Measurements from ENCODE around the gene TTLL8. TPM values are rescaled to one million over a fixed set of nuclear protein-coding genes. Genes with fewer than 3 reads are reported as not detected.
A peak's percentile ranks its signal among the peaks of the same experiment; 100 is the strongest.

TTLL8 gene
- total RNA-seq, 3 donors from 2014 or later (not counting 1 experiment from before 2014, with no cell fraction given) = not detected

GRCh38 chr22:49999946-50000586 lies 58.0 kb downstream of the TTLL8 start:
- 42% methylated on average over 41 of the region's 41 CpGs for WGBS (ENCODE audit: insufficient coverage)
- H3K4me1 Mint-ChIP-seq = peaks cover 0 to 5% of the 10 kb centered on the region in 2 donors

GRCh38 chr22:49999063-49999945 lies 58.8 kb downstream of the TTLL8 start:
- Mint-ChIP-seq H3K4me1 (peaks cover 0 to 5% of the 10 kb centered on the region in 2 donors), H3K36me3 (no peaks in the 10 kb centered on the region), H3K27ac (no peak overlapping the region), H3K4me3 (peak overlapping the region; percentile 40), H3K27me3 (ENCODE audit: low read depth in 2 of 2) (peaks cover 0 to 8% of the 10 kb centered on the region in 2 donors), H3K9me3 (no peaks in the 10 kb centered on the region)
- TF ChIP-seq CTCF (IDR thresholded peaks at IDR 0.05) = no peak
- ATAC-seq (peak; percentile 69 to 85 (median 80)), DNase-seq (peak in 1 of 2 donors; percentile 38)
- H3K4me1 ChIP-seq (ENCODE audit: control insufficient read depth, insufficient read depth, low read length) = peaks cover 11% of the 10 kb centered on the region
- peaks cover 10% of the 10 kb centered on the region for H3K27me3 ChIP-seq (ENCODE audit: control insufficient read depth, insufficient read depth, low read length)
- H3K36me3 ChIP-seq (ENCODE audit: control insufficient read depth, insufficient read depth, low read length) = no peaks in the 10 kb centered on the region
- H3K9me3 ChIP-seq (ENCODE audit: control insufficient read depth, insufficient read depth, low read length) = no peaks in the 10 kb centered on the region
- intact Hi-C loops (cut with micrococcal nuclease) = no loop called here
- 21% methylated on average over 64 of the region's 70 CpGs for WGBS (ENCODE audit: insufficient coverage)
- no peak overlapping the region for H3K27ac ChIP-seq (ENCODE audit: low read length)
- no peak overlapping the region for H3K4me3 ChIP-seq (ENCODE audit: low read length)

More at GRCh38 chr22:49999946-50000586, 58.0 kb downstream of the TTLL8 start:
- peaks cover 0 to 8% of the 10 kb centered on the region in 2 donors for H3K27me3 Mint-ChIP-seq (ENCODE audit: low read depth in 2 of 2)
- TF ChIP-seq CTCF (IDR thresholded peaks at IDR 0.05) = no peak
- no peak for DNase-seq
- no peaks in the 10 kb centered on the region for H3K9me3 ChIP-seq (ENCODE audit: control insufficient read depth, insufficient read depth, low read length)
- H3K36me3 Mint-ChIP-seq = no peaks in the 10 kb centered on the region
- H3K4me1 ChIP-seq (ENCODE audit: control insufficient read depth, insufficient read depth, low read length) = peaks cover 11% of the 10 kb centered on the region
- no peak for ATAC-seq
- no peak overlapping the region for H3K27ac Mint-ChIP-seq
- no peak overlapping the region for H3K4me3 ChIP-seq (ENCODE audit: low read length)
- intact Hi-C loops (cut with micrococcal nuclease) = no loop called here
- H3K4me3 Mint-ChIP-seq = no peak overlapping the region
- H3K9me3 Mint-ChIP-seq = no peaks in the 10 kb centered on the region
- H3K27me3 ChIP-seq (ENCODE audit: control insufficient read depth, insufficient read depth, low read length) = peaks cover 10% of the 10 kb centered on the region
- H3K36me3 ChIP-seq (ENCODE audit: control insufficient read depth, insufficient read depth, low read length) = no peaks in the 10 kb centered on the region
- no peak overlapping the region for H3K27ac ChIP-seq (ENCODE audit: low read length)

- intact Hi-C loops (cut with micrococcal nuclease) = no loop called here
- H3K4me3 ChIP-seq (ENCODE audit: low read length) = no peak overlapping the region
- peaks cover 13% of the 10 kb centered on the region for H3K4me1 ChIP-seq (ENCODE audit: control insufficient read depth, insufficient read depth, low read length)
- peak in 1 of 3 donors; percentile 16 for ATAC-seq
- H3K36me3 Mint-ChIP-seq = no peaks in the 10 kb centered on the region
- H3K36me3 ChIP-seq (ENCODE audit: control insufficient read depth, insufficient read depth, low read length) = no peaks in the 10 kb centered on the region
- no peak overlapping the region for H3K4me3 Mint-ChIP-seq
- peaks cover 10% of the 10 kb centered on the region for H3K27me3 ChIP-seq (ENCODE audit: control insufficient read depth, insufficient read depth, low read length)
- no peak for TF ChIP-seq CTCF (IDR thresholded peaks at IDR 0.05)
- no peak overlapping the region for H3K27ac Mint-ChIP-seq
- H3K27me3 Mint-ChIP-seq (ENCODE audit: low read depth in 2 of 2) = peaks cover 0 to 8% of the 10 kb centered on the region in 2 donors
- peaks cover 0 to 5% of the 10 kb centered on the region in 2 donors for H3K4me1 Mint-ChIP-seq
- no peaks in the 10 kb centered on the region for H3K9me3 Mint-ChIP-seq
- DNase-seq = no peak
- H3K9me3 ChIP-seq (ENCODE audit: control insufficient read depth, insufficient read depth, low read length) = no peaks in the 10 kb centered on the region
- no peak overlapping the region for H3K27ac ChIP-seq (ENCODE audit: low read length)
- 95% methylated on average over 14 of the region's 14 CpGs for WGBS (ENCODE audit: insufficient coverage)
These were observed 59.4 kb downstream of the TTLL8 start for GRCh38 chr22:49998718-49999062.
